Neural progenitor cell (in vitro differentiated cells): Measurements from ENCODE around the gene PRMT9. TPM values are rescaled to one million over a fixed set of nuclear protein-coding genes. Genes with fewer than 3 reads are reported as not detected.
A peak's percentile ranks its signal among the peaks of the same experiment; 100 is the strongest.

ENCODE experiments used
- DNase-seq: peaks from one replicate; pipeline ENCODE4 v3.0.0-alpha.2; 2016; ENCODE audit warnings: low spot score
- H2AFZ ChIP-seq: fragments of 200-600 bp; sonication (generic); replicated peaks from 2 replicates; pipeline ENCODE4 v1.6.1; 2016; ENCODE audit warnings: antibody characterized with exemption
- H3F3A ChIP-seq: fragments of 200-600 bp; sonication (generic); 2 replicates; pipeline ENCODE4 v1.6.1; 2016; ENCODE audit warnings: antibody characterized with exemption, low read depth
- H3K27ac ChIP-seq: fragments of 200-600 bp; sonication (generic); 2 replicates; pipeline ENCODE4 v1.5.1; 2016; ENCODE audit warnings: mild to moderate bottlenecking
- H3K27me3 ChIP-seq: fragments of 200-600 bp; sonication (generic); 2 replicates; pipeline ENCODE4 v1.6.1; 2016; ENCODE audit warnings: mild to moderate bottlenecking, moderate library complexity
- H3K36me3 ChIP-seq: fragments of 200-600 bp; sonication (generic); 2 replicates; pipeline ENCODE4 v1.5.1; 2016
- H3K4me1 ChIP-seq: fragments of 200-600 bp; sonication (generic); 2 replicates; pipeline ENCODE4 v1.6.1; 2016; ENCODE audit warnings: mixed run types
- H3K4me2 ChIP-seq: fragments of 200-600 bp; sonication (generic); 2 replicates; pipeline ENCODE4 v1.6.1; 2016
- H3K4me3 ChIP-seq: fragments of 200-600 bp; sonication (generic); 2 replicates; pipeline ENCODE4 v1.5.1; 2016
- H3K79me2 ChIP-seq: fragments of 200-600 bp; sonication (generic); 2 replicates; pipeline ENCODE4 v1.6.1; 2016; ENCODE audit warnings: low read depth
- H3K9ac ChIP-seq: fragments of 200-600 bp; sonication (generic); 2 replicates; pipeline ENCODE4 v1.6.1; 2016
- H3K9me3 ChIP-seq: fragments of 200-600 bp; sonication (generic); 2 replicates; pipeline ENCODE4 v1.5.1; 2016; ENCODE audit warnings: low read depth
- H4K20me1 ChIP-seq: fragments of 200-600 bp; sonication (generic); 2 replicates; pipeline ENCODE4 v1.6.1; 2016; ENCODE audit warnings: low read depth
- H3K27ac Mint-ChIP-seq: 3 replicates; pipeline ENCODE4 v1.8.0; 2021; ENCODE audit warnings: mixed read lengths
- H3K27me3 Mint-ChIP-seq: 2 replicates; pipeline ENCODE4 v1.8.0; 2022; ENCODE audit warnings: low read depth, mild to moderate bottlenecking, inconsistent platforms, moderate library complexity, mixed read lengths; ENCODE audit not compliant: insufficient read depth
- H3K36me3 Mint-ChIP-seq: 3 replicates; pipeline ENCODE4 v1.8.0; 2021; ENCODE audit warnings: mixed read lengths
- H3K4me1 Mint-ChIP-seq: 3 replicates; pipeline ENCODE4 v1.8.0; 2021; ENCODE audit warnings: mixed read lengths
- H3K4me3 Mint-ChIP-seq: 3 replicates; pipeline ENCODE4 v1.8.0; 2021; ENCODE audit warnings: mild to moderate bottlenecking, moderate library complexity, mixed read lengths
- H3K9me3 Mint-ChIP-seq: 3 replicates; pipeline ENCODE4 v1.8.0; 2020; ENCODE audit warnings: mixed read lengths
- CTCF ChIP-seq: fragments of 200-600 bp; sonication (generic); IDR thresholded peaks from 2 replicates; pipeline ENCODE4 v1.5.1; 2017; ENCODE audit warnings: antibody characterized with exemption, mild to moderate bottlenecking
- EZH2 ChIP-seq: fragments of 200-600 bp; sonication (generic); IDR thresholded peaks from 2 replicates; pipeline ENCODE4 v1.6.1; 2017; ENCODE audit warnings: antibody characterized with exemption, mild to moderate bottlenecking, moderate library complexity
- EZH2phosphoT487 ChIP-seq: fragments of 200-600 bp; sonication (generic); IDR thresholded peaks from 2 replicates; pipeline ENCODE4 v1.6.1; 2017; ENCODE audit warnings: antibody characterized with exemption
- total RNA-seq: library from RNA; depleted of rRNA; stranded (reverse); fragments of >200 nt; gene quantifications from 2 replicates; pipeline ENCODE4 v1.2.3, GENCODE V29; 2015; ENCODE audit warnings: low replicate concordance

Gene PRMT9
- total RNA-seq, 1 donor from 2014 or later = 24.8 TPM

DNA sequence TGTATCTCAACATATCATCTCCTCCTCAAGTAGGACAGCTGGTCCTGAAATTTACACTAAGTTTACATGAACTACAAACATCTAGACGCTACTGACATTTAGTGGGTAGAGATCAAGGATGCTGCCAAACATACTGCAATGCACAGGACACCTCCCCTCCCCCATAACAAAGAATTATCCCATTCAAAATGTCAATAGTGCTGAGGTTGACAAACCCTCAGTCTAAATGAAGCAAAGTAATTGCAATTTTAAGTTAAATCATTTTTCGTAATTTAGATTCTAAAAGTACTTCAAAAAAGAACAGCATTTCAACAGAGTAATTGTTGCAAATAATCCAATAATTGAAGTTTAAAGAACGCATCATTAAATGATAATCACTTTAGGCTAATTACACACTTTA is 1.2 kb downstream of the PRMT9 start:
- Mint-ChIP-seq H3K27ac (no peak overlapping the region), H3K27me3 (peaks cover 2% of the 10 kb centered on the region), H3K9me3 (peaks cover 5% of the 10 kb centered on the region), H3K36me3 (peaks cover 8% of the 10 kb centered on the region), H3K4me3 (peak overlapping the region; percentile 89), H3K4me1 (peaks cover 30% of the 10 kb centered on the region)
- no peak for DNase-seq
- no peak for TF ChIP-seq EZH2
- no peak for TF ChIP-seq CTCF
- Histone ChIP-seq H2AFZ (no peak overlapping the region), H3K9me3 (no peaks in the 10 kb centered on the region), H4K20me1 (peaks cover 3% of the 10 kb centered on the region), H3K4me2 (peak overlapping the region; percentile 79), H3K9ac (peak overlapping the region; percentile 46), H3K27me3 (no peaks in the 10 kb centered on the region), H3K4me3 (peak overlapping the region; percentile 66), H3K27ac (no peak overlapping the region), H3K4me1 (peaks cover 9% of the 10 kb centered on the region), H3F3A (peaks cover 11% of the 10 kb centered on the region), H3K36me3 (no peaks in the 10 kb centered on the region), H3K79me2 (peaks cover 42% of the 10 kb centered on the region)

DNA sequence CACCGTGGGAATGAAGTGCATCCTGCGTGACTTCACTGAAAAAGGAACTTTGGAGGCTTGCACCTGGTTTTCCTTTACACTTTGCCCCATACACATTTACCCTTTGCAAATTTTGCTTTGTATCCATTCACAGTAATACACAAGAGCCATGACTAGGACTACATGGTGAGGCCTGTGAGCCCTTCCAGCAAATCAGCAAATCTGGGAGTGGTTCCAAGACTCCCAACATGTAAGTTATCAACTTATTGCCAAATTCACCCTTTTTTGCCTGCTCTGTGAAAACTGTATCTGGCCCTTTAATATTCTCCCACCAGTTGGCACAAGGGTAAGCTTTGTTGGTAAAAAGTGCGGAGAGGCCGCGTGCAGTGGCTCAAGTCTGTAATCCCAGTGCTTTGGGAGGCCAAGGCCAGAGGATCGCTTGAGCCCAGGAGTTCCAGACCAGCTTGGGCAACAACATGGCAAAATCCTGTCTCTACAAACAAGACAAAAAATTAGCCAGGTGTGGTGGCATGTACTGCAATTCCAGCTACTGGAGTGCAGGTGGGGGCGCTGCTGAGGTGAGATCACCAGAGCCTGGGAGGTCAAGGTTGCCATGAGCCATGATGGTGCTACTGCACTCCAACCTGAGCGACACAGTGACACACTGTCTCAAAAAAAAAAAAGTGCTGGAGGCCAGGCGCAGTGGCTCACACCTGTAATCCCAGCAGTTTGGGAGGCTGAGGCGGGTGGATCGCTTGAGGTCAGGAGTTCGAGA is 5.0 kb downstream of the PRMT9 start:
- H3K9me3 Mint-ChIP-seq = no peaks in the 10 kb centered on the region
- H3K27ac ChIP-seq = no peak overlapping the region
- H3K36me3 ChIP-seq = peaks cover 6% of the 10 kb centered on the region
- peaks cover 52% of the 10 kb centered on the region for H3K79me2 ChIP-seq
- no peaks in the 10 kb centered on the region for H3F3A ChIP-seq
- no peak overlapping the region for H3K27ac Mint-ChIP-seq
- H3K4me1 ChIP-seq = peaks cover 5% of the 10 kb centered on the region
- H3K36me3 Mint-ChIP-seq = peaks cover 9% of the 10 kb centered on the region
- no peaks in the 10 kb centered on the region for H3K9me3 ChIP-seq
- H4K20me1 ChIP-seq = peaks cover 3% of the 10 kb centered on the region
- no peaks in the 10 kb centered on the region for H3K27me3 ChIP-seq
- no peaks in the 10 kb centered on the region for H3K27me3 Mint-ChIP-seq
- TF ChIP-seq CTCF (peak; percentile 28), EZH2 (no peak)
- DNase-seq = no peak
- no peak overlapping the region for H3K4me2 ChIP-seq
- no peak overlapping the region for H3K4me3 Mint-ChIP-seq
- H2AFZ ChIP-seq = no peak overlapping the region
- H3K4me1 Mint-ChIP-seq = peaks cover 12% of the 10 kb centered on the region
- H3K9ac ChIP-seq = no peak overlapping the region
- no peak overlapping the region for H3K4me3 ChIP-seq

DNA sequence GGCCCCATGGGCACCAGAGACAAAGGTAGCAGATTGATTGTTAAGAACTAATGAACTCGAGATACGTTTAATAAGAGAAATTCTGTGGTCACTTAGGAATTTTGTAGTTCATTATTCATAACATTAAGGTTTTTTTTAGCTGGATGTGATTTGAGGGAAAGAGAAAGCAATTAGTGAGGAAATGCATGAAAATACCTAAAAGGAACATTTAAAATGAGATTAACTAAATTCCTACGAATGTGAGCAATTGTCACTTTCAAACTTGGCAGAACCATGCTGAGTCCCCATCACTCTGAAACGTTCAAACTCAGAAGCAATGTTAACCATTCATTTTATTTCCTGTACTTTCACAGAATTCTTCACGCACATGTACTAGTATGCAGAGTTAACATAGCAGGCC is 5.9 kb downstream of the PRMT9 start:
- Histone ChIP-seq H3K4me2 (no peak overlapping the region), H3K9me3 (no peaks in the 10 kb centered on the region), H3K27ac (no peak overlapping the region), H3K4me3 (no peak overlapping the region), H3K79me2 (peaks cover 44% of the 10 kb centered on the region), H3K9ac (no peak overlapping the region), H3K36me3 (peaks cover 6% of the 10 kb centered on the region), H3K4me1 (peaks cover 4% of the 10 kb centered on the region), H3F3A (no peaks in the 10 kb centered on the region), H3K27me3 (no peaks in the 10 kb centered on the region), H2AFZ (no peak overlapping the region), H4K20me1 (peaks cover 3% of the 10 kb centered on the region)
- no peak for TF ChIP-seq CTCF
- no peak for TF ChIP-seq EZH2phosphoT487
- H3K27me3 Mint-ChIP-seq = no peaks in the 10 kb centered on the region
- H3K27ac Mint-ChIP-seq = no peak overlapping the region
- H3K4me1 Mint-ChIP-seq = peaks cover 12% of the 10 kb centered on the region
- no peak for DNase-seq
- H3K36me3 Mint-ChIP-seq = peaks cover 9% of the 10 kb centered on the region
- no peaks in the 10 kb centered on the region for H3K9me3 Mint-ChIP-seq
- H3K4me3 Mint-ChIP-seq = no peak overlapping the region
